ENCODE results near the gene CDC25B.

- TF ChIP-seq CTCF (conservative IDR thresholded peaks at IDR 0.05), result no peak
- no peak for TF ChIP-seq ZFX (IDR thresholded peaks at IDR 0.05)
Observed at GRCh38 chr20:3784863-3785239, 11.3 kb upstream of the CDC25B start.
